ENCODE data around the gene SPATA16.

- TF ChIP-seq POLR2AphosphoS5 (IDR thresholded peaks at IDR 0.05; ENCODE audit: insufficient read depth, low read depth, low read length) (no peak), FOS (IDR thresholded peaks at IDR 0.05; ENCODE audit: borderline replicate concordance, insufficient read depth, low read length) (no peak), CTCF (IDR thresholded peaks at IDR 0.05; ENCODE audit: extremely low read depth in 1 of 2, insufficient read depth in 1 of 2, low read depth in 1 of 2, low read length in 2 of 2) (no peak)
Observed at GRCh38 chr3:173138026-173138425, 3.0 kb downstream of the SPATA16 start.
